ENCODE measurements around the gene ANGPT4.

GRCh38 chr20:958936-959815 is 43.0 kb upstream of the ANGPT4 start:
- no peak for TF ChIP-seq ZNF281 (CRISPR knock-in tag; IDR thresholded peaks at IDR 0.05)
- TF ChIP-seq CTCF (IDR thresholded peaks at IDR 0.05): no peak
- TF ChIP-seq, protein P1, sequence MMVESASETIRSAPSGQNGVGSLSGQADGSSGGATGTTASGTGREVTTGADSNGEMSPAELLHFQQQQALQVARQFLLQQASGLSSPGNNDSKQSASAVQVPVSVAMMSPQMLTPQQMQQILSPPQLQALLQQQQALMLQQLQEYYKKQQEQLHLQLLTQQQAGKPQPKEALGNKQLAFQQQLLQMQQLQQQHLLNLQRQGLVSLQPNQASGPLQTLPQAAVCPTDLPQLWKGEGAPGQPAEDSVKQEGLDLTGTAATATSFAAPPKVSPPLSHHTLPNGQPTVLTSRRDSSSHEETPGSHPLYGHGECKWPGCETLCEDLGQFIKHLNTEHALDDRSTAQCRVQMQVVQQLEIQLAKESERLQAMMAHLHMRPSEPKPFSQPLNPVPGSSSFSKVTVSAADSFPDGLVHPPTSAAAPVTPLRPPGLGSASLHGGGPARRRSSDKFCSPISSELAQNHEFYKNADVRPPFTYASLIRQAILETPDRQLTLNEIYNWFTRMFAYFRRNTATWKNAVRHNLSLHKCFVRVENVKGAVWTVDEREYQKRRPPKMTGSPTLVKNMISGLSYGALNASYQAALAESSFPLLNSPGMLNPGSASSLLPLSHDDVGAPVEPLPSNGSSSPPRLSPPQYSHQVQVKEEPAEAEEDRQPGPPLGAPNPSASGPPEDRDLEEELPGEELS (CRISPR knock-in tag; IDR thresholded peaks at IDR 0.05): no peak
- TF ChIP-seq USF2 (CRISPR knock-in tag; IDR thresholded peaks at IDR 0.05): no peak
- TF ChIP-seq ELF4 (CRISPR knock-in tag; IDR thresholded peaks at IDR 0.05; ENCODE audit: low read depth): no peak
- TF ChIP-seq SMAD3 (CRISPR knock-in tag; IDR thresholded peaks at IDR 0.05; ENCODE audit: borderline replicate concordance): no peak
- TF ChIP-seq NR1H2 (CRISPR knock-in tag; IDR thresholded peaks at IDR 0.05): no peak
- no peak for TF ChIP-seq E2F5 (CRISPR knock-in tag; IDR thresholded peaks at IDR 0.05)
- TF ChIP-seq RELA (CRISPR knock-in tag; IDR thresholded peaks at IDR 0.05; ENCODE audit: borderline replicate concordance): no peak
- TF ChIP-seq TEAD1 (CRISPR knock-in tag; IDR thresholded peaks at IDR 0.05): no peak
- TF ChIP-seq ETV6 (CRISPR knock-in tag; IDR thresholded peaks at IDR 0.05): no peak
- TF ChIP-seq ZNF396 (CRISPR knock-in tag; IDR thresholded peaks at IDR 0.05; ENCODE audit: borderline replicate concordance): no peak
- no peak for TF ChIP-seq ZBTB21 (CRISPR knock-in tag; IDR thresholded peaks at IDR 0.05; ENCODE audit: borderline replicate concordance)
- no peak for TF ChIP-seq MXD4 (CRISPR knock-in tag; IDR thresholded peaks at IDR 0.05; ENCODE audit: borderline replicate concordance)

Data from WTC11 (cell line).